Kidney capillary endothelial cell (primary cell): ENCODE measurements around the gene E2F3.

Experiments
- DNase-seq: peaks from one replicate; pipeline ENCODE4 v3.0.0-alpha.2; 2018; ENCODE audit warnings: low spot score

Gene E2F3

DNA sequence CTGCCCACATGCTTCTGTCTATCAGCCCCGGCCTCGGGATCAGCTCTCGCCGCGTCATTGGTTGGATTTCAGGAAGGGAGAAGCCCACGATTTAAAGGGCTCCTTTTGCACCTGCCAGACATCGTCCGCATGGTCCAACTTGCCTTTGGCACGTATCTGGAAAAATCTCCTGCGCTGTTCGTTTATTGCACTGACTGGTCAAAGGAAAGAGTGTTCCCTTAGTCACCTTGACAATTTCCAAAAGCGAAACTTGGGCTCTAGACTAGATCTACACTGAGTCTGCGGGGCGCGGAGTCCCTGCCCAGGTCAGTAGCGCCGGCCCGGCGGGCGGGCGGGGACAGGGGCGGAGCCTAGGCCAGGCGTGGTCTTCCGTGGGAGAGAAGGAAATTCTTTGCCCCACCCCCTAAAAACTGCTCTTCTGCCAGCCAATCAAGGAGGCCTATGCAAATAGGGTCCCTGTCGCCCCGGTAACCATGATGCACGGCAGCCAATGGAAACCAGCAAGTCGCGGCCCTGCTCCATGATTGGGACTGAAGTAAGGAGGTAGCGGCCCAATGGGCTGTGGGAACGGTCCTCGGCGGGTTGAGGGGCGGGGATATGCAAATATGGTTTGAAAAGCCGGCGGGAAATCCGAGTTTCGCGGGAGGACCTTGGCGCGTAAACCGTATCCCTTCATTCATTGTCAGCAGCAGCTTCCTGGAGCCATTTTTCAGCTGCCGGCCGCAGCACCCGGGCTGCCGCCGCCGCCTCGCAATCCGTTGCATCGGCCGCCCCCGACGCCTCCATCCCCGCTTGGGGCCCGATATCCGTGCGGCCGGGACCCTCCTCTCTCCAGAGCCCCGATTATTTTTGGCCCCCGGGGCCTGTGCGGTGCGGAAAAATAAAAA lies at the start of gene E2F3:
Gene E2F3, plus strand, starts transcription at position 675 of the 887 bp plus-strand sequence. CDS start 354 bp downstream, outside the sequence.
- peak; percentile 100 for DNase-seq

DNA sequence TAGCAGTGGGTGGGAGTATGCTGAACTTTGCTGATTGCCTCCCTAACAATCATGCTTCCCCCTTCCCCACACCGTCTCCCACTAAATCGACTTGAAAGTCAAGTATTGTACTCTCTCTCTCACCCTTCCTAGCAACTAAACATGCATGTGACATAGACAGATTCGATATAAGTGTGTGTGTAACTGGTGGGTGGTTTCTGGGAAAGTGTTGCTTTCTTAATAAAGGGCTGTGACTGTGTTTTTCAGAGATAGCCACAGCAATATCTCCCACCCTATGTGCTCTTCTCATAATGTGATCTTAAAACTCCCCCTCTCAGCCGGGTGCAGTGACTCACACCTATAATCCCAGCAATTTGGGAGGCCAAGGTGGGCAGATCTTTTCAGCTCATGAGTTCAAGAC lies 49.3 kb upstream of the E2F3 start:
- no peak for DNase-seq

DNA sequence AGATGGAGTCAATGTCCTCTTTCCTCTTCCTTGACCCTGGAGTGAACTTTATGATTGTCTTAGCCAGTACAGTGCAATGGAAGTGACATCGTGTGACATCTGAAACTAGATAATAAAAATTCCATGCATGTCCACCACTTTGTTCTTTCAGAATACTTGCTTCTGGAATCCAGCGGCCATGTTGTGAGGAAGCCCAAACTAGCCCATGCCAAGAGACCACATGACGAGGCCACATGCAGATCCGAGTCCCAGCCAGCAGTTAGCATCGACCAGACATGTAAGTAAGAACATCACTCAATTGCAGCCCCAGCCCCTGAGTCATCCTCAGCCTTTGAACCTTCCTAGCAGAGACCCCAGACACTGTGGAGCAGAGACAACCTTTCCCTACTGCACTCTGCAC lies 48.5 kb upstream of the E2F3 start:
- no peak for DNase-seq

DNA sequence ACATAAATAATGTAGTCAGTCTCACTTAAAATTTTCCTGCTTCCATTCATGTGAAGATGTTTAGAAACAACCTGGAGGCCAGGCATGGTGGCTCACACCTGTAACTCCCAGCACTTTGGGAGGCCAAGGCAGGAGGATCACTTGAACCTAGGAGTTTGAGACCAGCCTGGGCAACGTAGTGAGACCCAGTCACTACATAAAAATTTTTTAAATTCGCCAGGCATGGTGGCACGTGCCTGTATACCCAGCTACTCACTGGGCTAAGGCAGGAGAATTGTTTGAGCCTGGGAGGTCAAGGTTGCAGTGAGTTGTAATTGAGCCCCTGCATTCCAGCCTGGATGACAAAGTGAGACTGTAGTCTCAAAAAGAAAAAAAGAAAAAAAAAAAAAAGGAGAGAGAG lies 47.3 kb upstream of the E2F3 start:
- no peak for DNase-seq

DNA sequence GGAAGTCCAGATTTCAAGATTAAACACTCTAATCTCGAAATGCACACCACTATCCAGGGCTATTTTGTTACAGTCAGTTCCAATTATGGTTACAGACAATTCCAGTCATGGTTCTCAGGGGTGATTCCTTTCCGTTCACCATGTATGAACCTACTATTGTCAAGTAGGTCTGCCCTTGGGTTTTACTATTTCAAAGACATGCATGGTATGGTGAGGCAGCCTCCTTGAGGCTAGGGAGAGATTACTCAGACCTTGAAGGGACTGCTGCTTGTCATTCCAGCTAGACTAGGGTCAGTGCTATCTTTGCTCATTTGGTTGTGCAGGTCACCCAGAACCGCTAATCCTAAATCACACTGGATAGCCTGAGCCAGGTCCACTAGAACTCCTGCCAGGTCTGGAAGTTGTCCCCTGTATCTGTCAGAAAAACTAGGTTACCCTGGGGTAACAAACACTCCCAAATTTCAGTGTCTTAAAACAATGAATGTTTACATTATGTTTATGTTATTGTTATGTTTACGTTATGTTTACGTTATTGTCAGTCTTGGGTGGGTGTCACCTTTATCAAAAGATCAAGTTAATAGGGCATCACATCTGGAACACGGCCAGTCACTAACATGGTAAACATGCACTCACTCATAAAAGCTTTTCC lies 41.1 kb upstream of the E2F3 start:
- no peak for DNase-seq

DNA sequence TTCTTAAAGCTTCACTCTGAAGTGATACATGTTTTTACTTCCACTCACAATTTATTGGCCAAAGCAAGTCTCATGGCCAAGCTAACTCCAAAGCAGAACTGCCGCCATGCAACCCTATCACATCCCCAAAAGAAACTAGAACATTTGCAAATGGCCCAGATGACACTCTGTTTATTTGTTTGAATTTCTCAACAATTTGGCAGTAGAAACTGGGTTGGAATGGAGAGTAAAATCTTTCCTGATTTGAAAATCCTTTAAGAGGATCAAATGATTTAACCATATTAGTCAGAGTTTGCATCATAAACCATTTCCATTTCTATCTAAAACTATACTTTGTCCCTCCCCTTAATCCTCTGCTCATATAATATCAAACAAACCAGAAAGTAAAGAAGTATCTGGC lies 39.1 kb upstream of the E2F3 start:
- DNase-seq: no peak

DNA sequence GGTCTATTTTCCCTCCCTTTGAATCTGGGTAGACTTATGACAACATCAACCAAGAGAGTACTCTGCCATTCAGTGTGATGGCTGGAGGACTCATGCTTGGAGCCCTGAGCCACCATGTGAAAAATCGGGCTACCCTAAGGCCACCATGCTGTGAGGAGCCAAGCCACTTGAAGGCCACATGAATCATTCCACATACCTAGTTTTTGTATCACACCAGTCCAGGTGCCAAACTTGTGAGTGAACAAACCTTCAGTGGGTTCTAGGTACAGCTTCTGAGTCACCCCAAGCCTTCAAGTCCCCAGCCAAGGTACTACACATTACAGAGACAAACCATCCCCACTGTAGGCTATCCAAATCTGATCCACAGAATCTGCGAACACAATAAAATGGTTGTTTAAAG lies 37.4 kb upstream of the E2F3 start:
- no peak for DNase-seq

DNA sequence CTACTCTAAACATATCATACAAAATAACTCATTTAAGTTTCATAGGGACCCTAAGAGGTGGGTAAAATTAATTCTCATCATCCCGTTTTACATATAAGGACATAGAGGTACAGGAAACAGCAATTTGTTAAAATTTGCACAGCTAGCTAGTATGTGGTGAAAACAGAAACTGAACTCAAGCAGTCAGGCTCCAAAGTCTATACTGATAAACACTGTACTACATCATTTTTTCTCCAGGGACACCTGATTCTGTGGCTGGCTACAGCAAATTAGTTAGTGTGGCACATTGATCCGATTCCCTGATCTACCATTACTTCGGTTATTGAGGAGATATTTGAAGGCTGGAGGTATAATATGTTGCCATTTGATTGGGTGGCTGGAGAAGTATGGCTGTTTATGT lies 36.2 kb upstream of the E2F3 start:
- no peak for DNase-seq

DNA sequence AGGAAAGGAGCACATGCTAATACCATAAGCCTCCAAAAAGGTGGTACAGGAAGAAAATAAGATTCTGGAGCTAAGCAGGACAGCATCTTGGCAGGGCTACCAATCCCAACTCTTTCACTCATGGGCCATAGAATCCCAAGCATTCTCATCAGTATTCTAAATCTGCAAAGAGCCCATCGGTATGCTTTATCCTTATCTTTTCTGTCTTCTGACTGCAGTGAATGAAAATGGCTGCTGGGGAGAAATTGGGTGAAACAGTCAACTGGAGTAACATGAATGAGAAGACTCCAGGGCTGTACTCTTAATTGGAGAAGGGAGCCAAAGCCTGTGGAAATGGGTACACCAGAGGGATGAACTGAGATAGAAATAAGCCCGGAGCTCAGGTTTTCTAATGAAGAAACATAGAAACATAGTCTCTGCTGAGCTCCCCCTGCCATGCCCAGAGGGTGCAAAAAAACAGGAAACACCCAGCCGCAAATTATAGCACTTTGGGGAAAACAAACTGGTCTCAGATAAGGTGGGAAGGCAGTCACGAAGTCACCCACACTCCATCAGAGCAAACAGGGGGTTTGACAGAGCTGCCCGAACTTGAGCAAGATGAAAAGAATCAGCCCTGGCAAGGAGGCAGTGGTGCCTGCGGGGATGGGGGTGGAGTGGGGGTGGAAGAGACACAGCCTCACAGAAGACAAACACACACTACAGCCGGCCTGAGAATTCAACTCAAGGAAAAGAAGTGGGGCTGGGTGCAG lies 35.4 kb upstream of the E2F3 start:
- no peak for DNase-seq

DNA sequence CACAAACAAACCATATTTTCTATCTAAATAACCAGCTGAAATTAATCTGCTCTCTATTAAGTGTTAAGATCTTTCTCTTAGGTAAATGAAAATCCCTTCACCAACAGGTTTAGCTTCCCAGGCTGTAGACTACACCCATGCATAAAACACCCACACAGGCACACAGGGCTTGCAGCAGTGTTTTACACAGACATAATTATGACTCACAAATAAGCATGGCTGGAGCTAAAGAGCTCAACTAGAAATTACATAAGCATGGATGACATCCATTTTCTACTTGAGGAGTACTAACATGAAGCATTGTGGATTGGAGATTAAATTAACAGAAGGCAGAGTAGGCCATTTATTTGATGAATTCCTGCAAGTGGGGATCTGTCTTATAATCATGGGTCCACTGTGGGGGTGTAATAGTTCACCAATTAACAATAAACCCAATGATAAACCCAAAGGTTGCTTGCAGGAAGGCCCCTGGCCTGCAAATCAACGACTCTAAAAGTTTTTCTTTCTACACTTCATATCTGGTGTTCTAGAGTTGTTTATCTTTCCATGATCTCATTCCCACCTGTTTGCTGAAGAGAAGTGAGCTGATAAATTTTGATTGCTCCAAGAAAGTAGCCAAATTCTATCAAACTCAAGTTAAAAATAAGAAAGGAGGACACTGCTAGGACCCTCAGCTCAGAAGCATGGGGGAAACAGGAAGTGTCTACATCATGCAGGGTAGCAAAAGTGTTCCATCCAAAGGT lies 33.8 kb upstream of the E2F3 start:
- no peak for DNase-seq

DNA sequence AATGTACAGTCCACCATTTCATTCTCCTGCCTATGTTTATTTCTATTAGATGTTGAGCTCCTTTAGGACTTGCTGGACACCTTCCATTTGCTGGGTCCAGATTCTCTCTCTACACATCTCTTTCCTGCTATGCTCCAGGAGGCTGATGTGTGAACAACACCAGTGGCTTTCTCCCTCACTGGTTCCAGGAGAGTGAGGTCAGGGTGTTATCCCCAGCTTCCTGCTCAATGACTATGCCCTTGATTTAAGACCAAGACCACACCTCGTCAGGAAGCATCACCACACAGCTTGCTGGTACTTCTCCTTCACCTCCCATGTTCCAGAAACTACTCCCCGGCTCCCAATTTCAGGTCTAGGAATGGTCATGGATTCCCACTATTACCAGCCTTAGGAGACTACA lies 31.3 kb upstream of the E2F3 start:
- DNase-seq: no peak

DNA sequence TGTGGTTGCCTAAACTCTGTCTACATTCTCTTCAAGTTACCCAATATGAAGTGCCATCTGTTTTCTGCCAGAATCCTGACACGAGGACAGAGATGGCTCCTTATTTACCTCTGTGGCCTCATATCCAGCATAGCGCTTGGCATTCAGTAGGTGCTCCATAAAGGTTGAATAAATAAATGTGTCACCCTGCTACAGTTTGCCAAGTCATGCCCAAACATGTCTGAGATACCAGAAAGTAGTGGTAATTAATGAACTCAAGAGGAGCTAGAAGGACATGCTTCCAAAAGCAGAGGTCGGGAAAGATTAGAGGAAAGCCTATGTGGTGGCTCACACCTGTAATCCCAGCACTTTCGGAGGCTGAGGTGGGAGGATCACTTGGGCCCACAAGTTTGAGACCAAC lies 30.9 kb upstream of the E2F3 start:
- DNase-seq: no peak

DNA sequence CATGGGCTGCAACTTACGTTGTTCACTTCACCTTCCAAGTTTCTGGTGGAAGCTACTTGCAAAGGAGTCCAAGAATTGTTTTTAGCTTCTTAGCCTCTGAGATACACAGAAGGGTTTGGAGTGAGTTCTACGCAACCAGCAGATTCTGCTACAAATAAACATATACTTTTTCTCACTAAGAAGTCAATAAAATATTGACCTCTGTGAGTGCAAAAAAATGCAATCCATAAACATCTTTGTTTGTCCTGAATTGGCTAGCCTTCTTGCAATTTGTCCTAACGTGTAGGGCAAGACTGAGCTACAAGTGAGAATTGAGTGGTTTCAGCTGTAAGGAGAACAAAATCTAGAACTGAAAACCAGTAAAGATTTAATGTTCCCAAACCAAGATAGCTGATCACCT lies 26.2 kb upstream of the E2F3 start:
- DNase-seq: no peak

DNA sequence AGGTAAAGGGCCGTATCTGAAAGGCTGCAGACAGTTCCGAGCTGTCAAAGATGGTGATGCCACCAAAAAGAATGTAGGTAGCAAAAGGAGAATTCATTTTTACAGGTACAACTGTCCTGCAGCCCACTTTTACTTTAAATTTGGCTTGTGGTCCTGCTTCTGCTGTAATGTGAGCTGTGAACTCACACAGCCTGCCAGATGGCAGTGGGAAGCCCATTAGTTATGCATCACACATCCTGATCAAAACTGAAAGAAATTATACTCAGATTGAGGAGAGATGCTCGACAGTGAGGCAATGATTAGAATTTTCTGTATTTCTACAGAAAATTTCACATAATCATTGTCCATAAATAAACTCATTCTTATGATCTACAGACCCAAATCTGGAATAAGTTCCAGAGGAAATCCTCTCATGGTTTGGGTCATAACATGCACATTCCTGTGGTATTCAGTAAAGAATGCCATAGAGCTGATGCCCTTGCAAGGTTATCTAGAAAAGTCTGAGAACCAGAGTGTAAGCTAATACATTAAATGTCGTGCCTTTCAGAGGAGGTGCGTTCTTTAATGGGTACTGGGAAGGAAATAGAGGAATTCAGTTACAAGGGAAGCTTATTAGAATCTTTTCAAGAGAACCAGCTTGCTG lies 23.9 kb upstream of the E2F3 start:
- peak; percentile 9 for DNase-seq

DNA sequence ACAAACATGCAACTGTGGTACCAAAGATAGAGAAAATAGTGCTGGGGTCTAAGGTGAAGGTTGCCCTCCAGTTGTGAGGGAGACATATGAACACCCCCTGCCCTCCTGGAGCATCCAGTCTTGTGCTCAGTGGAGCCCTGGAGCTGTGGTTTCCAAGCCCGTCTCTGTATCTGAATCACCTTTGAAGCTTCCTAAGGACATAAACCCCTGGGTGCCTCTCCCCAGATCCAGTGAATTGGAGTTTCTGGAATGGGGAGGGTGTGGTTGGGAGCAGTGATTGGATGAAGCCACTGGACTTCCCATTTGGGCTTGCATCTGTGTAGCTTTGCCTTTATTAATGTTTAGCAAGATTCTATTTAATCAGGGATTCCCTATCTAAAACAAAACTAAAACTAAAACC lies 22.4 kb upstream of the E2F3 start:
- DNase-seq: no peak

DNA sequence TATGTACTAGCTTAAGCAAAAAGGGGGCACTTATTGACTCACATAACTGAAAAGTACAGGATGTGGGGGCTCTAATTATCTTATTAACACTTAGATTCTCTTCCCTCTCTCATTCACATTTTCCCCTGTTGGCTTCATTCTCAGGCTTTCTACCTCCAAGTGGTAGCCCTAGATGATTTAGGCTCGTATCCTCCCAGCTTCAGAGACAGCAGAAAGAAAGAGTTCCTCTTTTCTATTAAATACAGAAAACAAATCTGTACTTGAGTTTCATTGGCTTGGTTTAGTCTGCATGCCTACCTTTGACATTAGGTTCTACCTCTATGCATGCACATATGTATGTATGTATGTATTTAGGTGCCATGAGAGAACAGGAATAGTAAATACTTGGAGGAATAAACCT lies 15.5 kb upstream of the E2F3 start:
- DNase-seq: no peak

DNA sequence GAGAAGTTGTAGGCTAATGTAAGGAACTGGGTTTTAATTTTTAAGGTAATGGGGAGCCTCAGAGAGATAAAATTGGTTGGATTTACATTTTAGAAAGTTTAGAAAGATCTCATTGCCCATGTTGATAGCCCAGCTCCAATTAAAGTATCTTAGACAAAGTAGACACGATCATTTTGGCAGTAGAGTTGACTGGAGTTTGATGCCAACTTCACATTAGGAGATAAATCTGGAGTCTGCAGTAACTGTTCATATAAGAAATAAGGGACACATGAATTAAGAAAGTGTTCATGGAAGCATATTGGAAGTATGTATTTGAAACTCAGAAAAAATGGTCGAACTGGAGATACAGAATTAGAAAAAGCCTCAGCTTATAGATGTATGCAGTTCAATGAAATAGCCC lies 12.6 kb upstream of the E2F3 start:
- DNase-seq: no peak

DNA sequence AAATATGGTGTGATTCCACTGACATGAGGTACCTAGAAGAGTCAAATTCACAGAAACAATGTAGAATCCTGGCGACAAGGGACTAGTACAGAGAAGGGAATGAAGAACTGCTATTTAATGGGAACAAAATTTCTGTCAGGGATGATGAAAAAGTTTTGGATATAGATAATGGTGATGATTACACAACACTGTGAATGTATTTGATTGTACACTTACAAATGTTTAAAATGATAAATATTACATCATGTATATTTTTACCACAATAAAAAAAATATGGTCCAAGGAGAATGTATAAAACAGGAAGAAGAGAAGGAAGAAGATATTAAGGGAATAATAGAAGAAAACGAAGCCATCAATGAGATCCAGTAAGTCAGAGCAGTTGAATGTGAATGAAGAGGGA lies 8.4 kb upstream of the E2F3 start:
- no peak for DNase-seq

DNA sequence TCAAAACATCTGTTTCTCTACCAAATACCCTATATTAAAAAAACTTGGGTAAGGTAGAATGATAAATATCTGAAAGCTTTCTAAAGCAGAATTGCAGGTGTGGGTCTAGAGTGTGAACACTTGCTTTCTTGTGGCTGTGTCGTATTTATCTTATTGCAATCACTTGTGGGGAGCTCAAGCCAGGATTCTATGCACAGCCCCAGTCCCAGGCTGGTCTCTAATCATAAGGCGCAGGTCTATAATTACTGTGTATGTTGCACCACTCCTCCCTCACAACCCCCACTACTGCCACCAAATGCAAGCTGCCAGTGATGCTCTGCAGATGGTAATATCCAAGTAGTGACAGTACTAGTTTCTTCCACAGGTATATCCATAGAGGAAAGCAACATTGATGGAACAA lies 2.2 kb upstream of the E2F3 start:
- DNase-seq: no peak

DNA sequence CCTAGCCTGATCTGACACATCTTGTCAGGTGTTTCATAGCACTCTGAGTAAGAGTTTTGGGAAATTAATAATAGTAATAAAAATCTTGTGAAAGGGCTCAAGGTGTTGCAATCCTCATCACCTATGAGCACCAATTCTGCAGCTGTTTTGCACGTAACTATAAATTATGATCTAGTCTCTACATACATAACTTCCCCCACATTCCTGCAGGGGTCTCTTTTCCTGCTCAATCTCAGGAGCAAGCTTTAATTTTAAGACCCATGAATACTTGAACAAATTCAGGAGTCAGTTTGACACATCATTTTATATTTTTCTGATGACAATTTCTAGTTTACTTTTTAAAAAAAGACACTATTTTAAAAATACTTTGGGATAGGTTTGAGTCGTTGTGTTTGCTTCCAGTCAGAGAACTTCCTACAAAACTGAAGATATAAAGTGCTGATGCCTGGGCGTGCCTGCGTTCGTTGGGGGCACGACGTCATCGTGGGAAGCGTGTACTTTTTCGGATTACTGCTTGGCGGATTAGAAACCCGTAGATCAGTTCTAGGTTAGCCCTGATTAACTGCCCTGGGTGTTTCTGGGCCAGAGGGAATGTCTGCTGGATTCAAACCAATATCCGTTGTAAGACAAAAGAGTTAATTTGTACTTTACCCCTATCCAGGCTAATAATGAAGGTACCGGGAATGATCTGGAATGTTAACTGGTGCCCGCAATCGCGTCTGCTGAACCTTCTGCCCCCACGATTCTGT lies 1.0 kb upstream of the E2F3 start:
- peak; percentile 46 for DNase-seq

DNA sequence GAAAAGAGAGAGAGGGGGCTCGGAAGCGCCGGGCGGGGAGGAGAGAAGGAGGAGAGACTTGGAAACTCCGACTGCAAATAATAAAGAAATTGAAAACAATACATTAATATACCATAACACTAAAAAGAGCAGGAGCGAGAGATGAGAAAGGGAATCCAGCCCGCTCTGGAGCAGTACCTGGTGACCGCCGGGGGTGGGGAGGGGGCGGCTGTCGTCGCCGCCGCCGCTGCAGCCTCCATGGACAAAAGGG lies 338 bp downstream of the E2F3 start:
- DNase-seq: peak; percentile 33
